DMS53 treated with DMSO at 0.1 percent for 48 hours (cell line): ENCODE data around the gene SLC35A5.

Experiments used
- DNase-seq: peaks from one replicate; lab custom pipeline; 2025; ENCODE audit not compliant: unreplicated experiment; lab: John Stamatoyannopoulos, UW

The SLC35A5 gene

DNA sequence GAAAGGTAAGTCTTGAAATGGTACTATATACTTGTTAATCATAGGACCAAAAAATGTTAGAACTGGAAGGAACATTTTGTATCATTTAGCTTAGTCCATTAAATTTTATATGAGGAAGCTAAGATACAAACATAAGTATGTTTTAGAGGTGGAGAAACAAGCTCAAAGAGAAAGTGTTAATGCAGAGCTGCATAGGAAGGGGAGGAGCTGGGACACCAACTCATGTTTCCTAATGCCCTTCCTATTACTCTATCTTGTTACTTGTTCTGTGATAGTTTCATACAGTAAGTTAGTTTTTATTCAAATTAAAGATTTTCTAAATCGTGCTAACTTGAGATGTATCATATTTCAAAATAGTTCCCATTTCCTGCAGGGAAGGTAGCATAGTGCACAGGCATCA, 7.4 kb downstream of the SLC35A5 start:
- DNase-seq: no peak

GRCh38 chr3:112572701-112573100, 10.9 kb downstream of the SLC35A5 start:
- DNase-seq: no peak

GRCh38 chr3:112579232-112579631, 17.4 kb downstream of the SLC35A5 start:
- DNase-seq: no peak

DNA sequence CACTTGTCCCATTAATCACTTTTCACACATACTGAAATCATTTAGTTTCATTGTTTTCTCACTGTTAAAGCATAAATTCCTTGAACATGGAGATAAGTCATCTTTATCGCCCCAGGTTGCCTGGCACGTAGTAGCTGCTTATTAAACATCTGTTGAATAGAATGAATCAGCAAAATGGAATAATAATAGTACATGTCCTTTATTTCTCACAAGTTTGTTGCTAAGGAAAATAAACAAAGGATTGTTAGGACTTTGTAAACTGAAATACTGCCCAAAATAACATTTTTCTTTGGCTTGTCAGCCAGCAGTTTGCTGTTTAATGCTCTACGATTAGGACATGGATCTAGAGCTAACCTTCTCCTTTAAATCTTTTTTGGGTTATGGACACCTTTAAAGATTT, 17.9 kb downstream of the SLC35A5 start:
- DNase-seq: no peak

DNA sequence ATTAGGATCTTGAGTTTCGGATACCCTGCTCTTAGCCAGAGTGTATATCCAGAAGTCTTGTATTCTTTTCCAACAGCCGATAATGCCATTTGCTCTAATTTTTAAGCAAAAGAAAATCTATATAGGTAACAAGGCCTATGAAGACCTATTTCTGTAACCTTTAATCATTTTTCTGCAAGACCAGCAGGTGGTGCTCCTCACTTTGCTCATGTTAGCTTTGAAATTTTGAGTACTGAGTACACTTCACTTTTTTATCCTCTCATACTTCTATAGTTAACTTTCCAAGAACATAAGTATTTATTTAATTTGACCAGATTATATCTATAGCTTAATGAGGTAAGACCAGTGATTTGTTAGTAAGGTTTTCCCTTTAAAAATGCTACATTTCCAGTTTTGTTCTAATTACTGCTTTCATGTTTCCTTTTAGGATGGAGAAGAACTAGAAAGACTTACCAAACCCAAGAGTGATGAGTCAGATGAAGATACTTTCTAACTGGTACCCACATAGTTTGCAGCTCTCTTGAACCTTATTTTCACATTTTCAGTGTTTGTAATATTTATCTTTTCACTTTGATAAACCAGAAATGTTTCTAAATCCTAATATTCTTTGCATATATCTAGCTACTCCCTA, 20.5 kb downstream of the SLC35A5 start:
- DNase-seq: peak; percentile 50

- DNase-seq: no peak
Measured at GRCh38 chr3:112583105-112583504, 21.3 kb downstream of the SLC35A5 start.

GRCh38 chr3:112585782-112586181, 23.9 kb downstream of the SLC35A5 start:
- DNase-seq: no peak

GRCh38 chr3:112587336-112587735, 25.5 kb downstream of the SLC35A5 start:
- no peak for DNase-seq

GRCh38 chr3:112593258-112593657, 31.4 kb downstream of the SLC35A5 start:
- no peak for DNase-seq

DNA sequence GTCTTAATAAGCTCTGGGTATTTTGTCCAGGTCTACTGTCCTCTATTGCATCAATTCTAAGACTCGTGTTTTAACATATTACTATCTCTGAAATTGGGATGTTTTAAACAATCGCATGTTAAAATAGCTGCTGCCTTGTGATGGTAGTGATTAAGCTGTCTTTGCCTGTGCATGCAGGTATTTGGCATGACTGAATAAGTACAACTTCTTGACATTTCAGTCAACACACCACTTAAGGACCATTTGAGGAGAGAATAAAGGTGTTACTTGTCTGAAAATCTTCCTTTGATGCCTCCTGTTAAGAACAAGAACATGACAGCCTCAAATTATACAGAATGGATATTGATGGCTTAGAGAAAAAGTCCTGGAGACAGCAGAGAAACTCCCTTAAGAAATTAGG, 33.0 kb downstream of the SLC35A5 start:
- no peak for DNase-seq

GRCh38 chr3:112597945-112598344, 36.1 kb downstream of the SLC35A5 start:
- no peak for DNase-seq

GRCh38 chr3:112598731-112599130, 36.9 kb downstream of the SLC35A5 start:
- no peak for DNase-seq

GRCh38 chr3:112602217-112602838, 40.5 kb downstream of the SLC35A5 start:
- DNase-seq: no peak

GRCh38 chr3:112604536-112604935, 42.7 kb downstream of the SLC35A5 start:
- no peak for DNase-seq

- DNase-seq: no peak
Measured at GRCh38 chr3:112605285-112605684, 43.4 kb downstream of the SLC35A5 start.

GRCh38 chr3:112606098-112606497, 44.3 kb downstream of the SLC35A5 start:
- no peak for DNase-seq

GRCh38 chr3:112607863-112608262, 46.0 kb downstream of the SLC35A5 start:
- no peak for DNase-seq

DNA sequence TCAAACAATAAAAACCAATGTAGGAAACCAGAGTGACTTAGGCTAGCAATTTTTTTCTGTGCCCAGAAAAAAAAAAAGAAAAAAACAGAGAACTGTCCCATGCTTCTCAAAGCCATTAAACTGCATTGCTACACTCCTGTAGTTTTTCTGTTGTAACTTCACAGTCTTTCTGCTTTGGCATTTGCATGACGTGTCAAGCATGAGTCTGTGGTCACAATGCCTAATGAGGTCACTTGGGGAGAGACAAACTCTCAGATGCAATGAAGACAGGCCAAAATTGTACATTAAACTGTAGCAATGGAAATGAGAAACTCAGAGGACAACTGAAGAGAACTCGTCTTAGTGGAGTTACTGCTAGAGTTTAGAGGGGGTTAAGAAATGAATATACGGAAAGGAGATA, 48.3 kb downstream of the SLC35A5 start:
- DNase-seq: no peak

DNA sequence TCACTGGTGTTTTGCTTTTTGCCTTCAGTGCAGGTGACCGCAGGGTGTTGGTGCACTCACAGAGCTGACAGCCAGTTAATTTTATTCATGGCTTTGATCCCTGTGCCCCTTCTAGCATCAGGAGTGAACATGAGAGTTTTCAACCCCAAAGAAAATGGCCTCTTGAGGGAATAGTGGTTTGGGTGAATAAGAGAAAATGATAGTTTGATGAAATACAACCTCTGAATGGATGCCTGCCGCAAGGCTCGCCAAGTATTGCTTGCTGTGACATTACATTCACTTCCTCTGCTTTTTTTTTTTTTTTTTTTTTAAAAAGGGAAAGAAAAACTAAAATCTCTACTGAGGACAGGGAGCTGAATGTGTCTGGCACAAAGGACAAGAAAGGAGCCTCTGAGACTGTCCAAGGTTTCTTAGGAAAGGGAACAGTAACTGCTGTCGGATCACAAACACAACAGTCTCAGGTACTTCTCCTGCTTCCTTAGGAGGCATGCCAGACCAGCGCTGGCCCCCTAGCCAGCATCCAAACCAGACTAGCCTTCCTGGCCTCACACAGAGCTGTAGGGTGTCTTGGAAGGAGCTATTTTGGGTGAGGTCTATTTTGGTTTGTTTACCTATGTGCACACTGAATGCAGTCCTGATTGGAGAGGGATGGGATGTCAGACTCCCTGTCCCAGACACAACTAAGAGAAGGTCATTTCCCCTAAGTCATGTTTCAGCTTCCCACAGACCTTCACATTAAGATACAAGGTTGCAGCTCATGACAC, 50.1 kb downstream of the SLC35A5 start:
- DNase-seq: no peak

- DNase-seq: peak; percentile 3
Measured at GRCh38 chr3:112615989-112616731, 54.3 kb downstream of the SLC35A5 start.

DNA sequence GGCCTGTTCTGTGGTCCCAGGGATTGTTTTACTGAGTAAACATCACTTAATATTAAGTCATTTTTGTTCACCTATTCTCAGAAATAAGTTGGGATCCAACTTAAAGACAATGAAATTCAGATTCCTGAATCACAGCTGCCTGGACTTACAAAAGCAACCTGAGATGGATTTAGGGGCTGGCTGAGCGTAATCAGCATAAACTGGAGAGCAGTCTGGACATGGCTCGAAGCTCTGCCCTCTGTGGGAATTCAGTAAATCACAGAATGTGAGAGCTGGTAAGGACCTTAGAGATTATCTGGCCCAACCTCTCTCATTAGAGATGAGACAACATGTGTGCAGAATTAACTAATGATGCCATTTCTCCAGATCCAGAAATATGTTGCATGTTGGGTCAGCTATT, 55.4 kb downstream of the SLC35A5 start:
- no peak for DNase-seq

- DNase-seq: no peak
Measured at GRCh38 chr3:112619295-112619694, 57.5 kb downstream of the SLC35A5 start.
